Measurements from ENCODE around the gene POLG2. TPM values are rescaled to one million over a fixed set of nuclear protein-coding genes. Genes with fewer than 3 reads are reported as not detected.
"Not testable (repeated sequence)": the region's sequence is repeated elsewhere in the genome, so short reads cannot be mapped to it uniquely, and the experiment has no call there.

The POLG2 gene
- total RNA-seq, 4 donors from 2014 or later, result 3.9 to 12.0 (median 8.2) TPM

DNA sequence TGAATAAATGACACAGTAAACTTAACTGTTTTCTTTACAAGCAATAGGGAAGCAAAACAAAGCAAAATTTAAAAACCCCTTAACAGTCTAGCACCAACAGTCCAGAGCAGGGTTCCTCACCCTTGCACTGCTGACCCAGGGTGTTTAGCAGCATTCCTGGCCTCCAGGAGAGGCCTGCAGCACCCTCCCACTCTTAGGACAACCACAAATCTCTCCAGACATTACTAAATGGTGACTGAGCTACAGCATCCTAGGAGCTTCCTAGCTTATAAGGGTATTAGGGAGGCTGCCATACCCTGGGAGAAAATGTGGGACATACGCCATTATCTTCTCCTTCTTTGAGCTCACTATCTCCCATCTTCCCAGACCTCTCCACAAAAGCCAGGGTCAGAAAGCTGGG, 15.9 kb downstream of the POLG2 start:
- intact Hi-C loops (cut with DNase I), result no loop called here
- Histone ChIP-seq H3K4me3 (no peak overlapping the region), H3K9me3 (no peaks in the 10 kb centered on the region), H3K27ac (no peak overlapping the region), H3K4me1 (no peaks in the 10 kb centered on the region), H3K27me3 (no peaks in the 10 kb centered on the region), H3K36me3 (peaks cover 2 to 83% (median 18%) of the 10 kb centered on the region in 3 donors)
- 90 to 92% methylated on average over 1 of the region's 1 CpG for WGBS, 2 donors
- no peak for DNase-seq
- TF ChIP-seq, protein P1, sequence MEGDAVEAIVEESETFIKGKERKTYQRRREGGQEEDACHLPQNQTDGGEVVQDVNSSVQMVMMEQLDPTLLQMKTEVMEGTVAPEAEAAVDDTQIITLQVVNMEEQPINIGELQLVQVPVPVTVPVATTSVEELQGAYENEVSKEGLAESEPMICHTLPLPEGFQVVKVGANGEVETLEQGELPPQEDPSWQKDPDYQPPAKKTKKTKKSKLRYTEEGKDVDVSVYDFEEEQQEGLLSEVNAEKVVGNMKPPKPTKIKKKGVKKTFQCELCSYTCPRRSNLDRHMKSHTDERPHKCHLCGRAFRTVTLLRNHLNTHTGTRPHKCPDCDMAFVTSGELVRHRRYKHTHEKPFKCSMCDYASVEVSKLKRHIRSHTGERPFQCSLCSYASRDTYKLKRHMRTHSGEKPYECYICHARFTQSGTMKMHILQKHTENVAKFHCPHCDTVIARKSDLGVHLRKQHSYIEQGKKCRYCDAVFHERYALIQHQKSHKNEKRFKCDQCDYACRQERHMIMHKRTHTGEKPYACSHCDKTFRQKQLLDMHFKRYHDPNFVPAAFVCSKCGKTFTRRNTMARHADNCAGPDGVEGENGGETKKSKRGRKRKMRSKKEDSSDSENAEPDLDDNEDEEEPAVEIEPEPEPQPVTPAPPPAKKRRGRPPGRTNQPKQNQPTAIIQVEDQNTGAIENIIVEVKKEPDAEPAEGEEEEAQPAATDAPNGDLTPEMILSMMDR (IDR thresholded peaks at IDR 0.05), result no peak
- TF ChIP-seq POLR2A (IDR thresholded peaks at IDR 0.05), result no peak

DNA sequence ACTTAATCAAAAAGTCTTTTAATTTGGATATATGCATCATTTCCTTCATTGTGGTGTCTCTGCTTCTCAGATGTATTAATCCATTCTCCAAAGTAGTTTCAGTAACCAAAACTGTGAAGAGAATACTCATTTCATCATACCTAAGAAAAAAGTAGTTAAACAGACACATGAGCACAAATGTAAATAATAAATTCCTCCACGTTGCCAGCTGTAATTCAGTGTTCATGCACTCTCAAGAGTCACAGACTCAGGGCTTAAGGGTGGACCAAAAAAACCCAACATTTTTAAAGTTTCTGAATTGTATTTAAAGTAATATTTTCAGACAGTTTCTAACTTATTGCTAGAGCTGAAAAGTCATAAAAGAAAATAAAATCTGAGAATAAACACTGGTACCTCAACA, 19.0 kb downstream of the POLG2 start:
- no peak overlapping the region for H3K4me3 ChIP-seq
- H3K36me3 ChIP-seq, result peaks cover 0 to 52% (median 12%) of the 10 kb centered on the region in 3 donors
- no peaks in the 10 kb centered on the region for H3K27me3 ChIP-seq
- no peak for DNase-seq
- no peaks in the 10 kb centered on the region for H3K9me3 ChIP-seq
- TF ChIP-seq POLR2A (IDR thresholded peaks at IDR 0.05), result no peak
- TF ChIP-seq, protein P1 (IDR thresholded peaks at IDR 0.05), result no peak
- no peak overlapping the region for H3K27ac ChIP-seq
- no peaks in the 10 kb centered on the region for H3K4me1 ChIP-seq
- 12 to 50% methylated on average over 1 of the region's 1 CpG for WGBS, 2 donors
- intact Hi-C loops (cut with DNase I), result no loop called here

DNA sequence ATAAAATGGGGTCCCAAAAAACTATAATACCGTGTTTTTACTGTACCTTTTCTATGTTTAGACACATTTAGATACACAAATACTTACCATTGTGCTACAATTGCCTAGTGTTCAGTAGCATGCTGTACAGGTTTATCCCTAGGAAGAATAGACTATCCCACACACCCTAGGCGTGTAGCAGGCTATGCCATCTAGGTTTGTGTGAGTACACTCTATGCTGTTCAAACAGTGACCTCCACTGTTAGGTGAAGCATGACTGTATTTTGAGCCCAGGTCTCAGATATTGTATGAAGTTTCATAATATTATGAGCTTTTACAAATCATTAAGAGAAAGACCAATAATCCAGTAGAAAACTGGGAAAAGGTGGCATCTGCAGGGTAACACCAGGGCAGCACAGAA, 24.3 kb downstream of the POLG2 start:
- Histone ChIP-seq H3K27me3 (no peaks in the 10 kb centered on the region), H3K36me3 (peaks cover 0 to 5% (median 0%) of the 10 kb centered on the region in 3 donors), H3K9me3 (no peaks in the 10 kb centered on the region), H3K4me3 (no peak overlapping the region), H3K27ac (no peak overlapping the region), H3K4me1 (no peaks in the 10 kb centered on the region)
- WGBS, 2 donors, result 83 to 94% methylated on average over 2 of the region's 2 CpGs
- TF ChIP-seq, protein P1 (IDR thresholded peaks at IDR 0.05), result no peak
- no peak for TF ChIP-seq POLR2A (IDR thresholded peaks at IDR 0.05)
- intact Hi-C loops (cut with DNase I), result no loop called here
- no peak for DNase-seq

DNA sequence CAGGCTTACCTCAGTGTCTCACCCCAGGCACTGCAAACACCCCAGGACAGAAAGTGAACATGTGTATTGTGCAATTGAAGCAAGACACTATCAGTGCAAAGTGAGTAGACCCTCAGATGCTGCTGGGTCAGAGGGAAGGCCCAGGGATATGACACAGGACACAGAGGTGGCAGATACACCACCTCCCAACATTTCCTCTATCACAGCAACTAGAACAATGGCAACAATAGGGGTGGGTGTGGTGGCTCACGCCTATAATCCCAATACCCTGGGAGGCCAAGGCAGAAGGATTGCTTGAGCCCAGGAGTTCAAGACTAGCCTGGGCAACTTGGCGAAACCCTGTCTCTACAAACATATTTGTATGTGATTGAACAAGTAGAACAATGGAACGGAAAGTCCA, 25.4 kb downstream of the POLG2 start:
- Histone ChIP-seq H3K4me1 (no peaks in the 10 kb centered on the region), H3K4me3 (no peak overlapping the region), H3K36me3 (no peaks in the 10 kb centered on the region), H3K27ac (no peak overlapping the region), H3K9me3 (no peaks in the 10 kb centered on the region), H3K27me3 (no peaks in the 10 kb centered on the region)
- no peak for DNase-seq
- 72 to 81% methylated on average over 3 of the region's 3 CpGs for WGBS, 2 donors
- TF ChIP-seq, protein P1 (IDR thresholded peaks at IDR 0.05), result no peak
- no peak for TF ChIP-seq POLR2A (IDR thresholded peaks at IDR 0.05)
- intact Hi-C loops (cut with DNase I), result no loop called here

DNA sequence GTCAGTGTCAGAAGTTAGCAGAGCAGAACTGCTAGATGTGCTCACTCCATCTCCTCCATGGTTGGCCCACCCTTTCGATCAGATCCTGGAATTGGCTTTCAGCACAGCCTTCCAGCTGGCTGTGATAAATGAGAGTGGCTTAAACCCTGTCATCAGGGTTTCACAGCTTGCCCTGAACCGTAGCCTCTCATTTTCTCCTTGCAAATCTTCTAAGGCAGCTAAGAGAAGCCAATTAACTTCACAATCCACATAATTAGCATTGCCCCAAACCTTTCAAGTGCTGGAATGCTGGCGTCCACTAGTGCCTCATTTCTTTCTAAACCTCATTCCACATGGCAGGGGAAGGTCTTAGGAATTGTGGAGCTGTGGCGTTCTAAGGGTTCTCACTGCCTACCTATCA, 26.2 kb downstream of the POLG2 start:
- no peaks in the 10 kb centered on the region for H3K36me3 ChIP-seq
- H3K9me3 ChIP-seq, result no peaks in the 10 kb centered on the region
- 63 to 79% methylated on average over 4 of the region's 4 CpGs for WGBS, 2 donors
- no peaks in the 10 kb centered on the region for H3K4me1 ChIP-seq
- no peak for DNase-seq
- TF ChIP-seq, protein P1 (IDR thresholded peaks at IDR 0.05), result no peak
- TF ChIP-seq POLR2A (IDR thresholded peaks at IDR 0.05), result no peak
- no peaks in the 10 kb centered on the region for H3K27me3 ChIP-seq
- no peak overlapping the region for H3K4me3 ChIP-seq
- intact Hi-C loops (cut with DNase I), result no loop called here
- no peak overlapping the region for H3K27ac ChIP-seq

DNA sequence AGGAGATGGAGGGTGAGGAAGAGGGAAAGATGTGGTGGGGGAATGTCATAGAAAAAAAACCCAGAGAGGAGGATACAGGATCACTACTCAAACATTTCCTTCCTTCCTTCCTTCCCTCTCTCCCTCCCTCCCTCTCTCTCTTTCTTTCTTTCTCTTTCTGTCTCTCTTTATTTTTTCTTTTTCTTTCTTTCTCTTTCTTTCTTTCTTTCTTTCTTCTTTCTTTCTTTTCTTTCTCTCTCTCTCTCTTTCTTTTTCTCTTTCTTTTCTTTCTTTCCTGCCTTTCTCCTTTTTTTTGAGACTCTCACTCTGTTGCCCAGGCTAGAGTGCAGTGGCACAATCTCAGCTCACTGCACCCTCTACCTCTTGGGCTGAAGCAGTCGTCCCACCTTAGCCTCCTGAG, 30.0 kb downstream of the POLG2 start:
- H3K27ac ChIP-seq; H3K36me3 ChIP-seq; H3K9me3 ChIP-seq; DNase-seq; H3K27me3 ChIP-seq; H3K4me1 ChIP-seq; intact Hi-C loops (cut with DNase I); H3K4me3 ChIP-seq: not testable (repeated sequence)
- 56 to 69% methylated on average over 1 of the region's 1 CpG for WGBS, 2 donors
